GM10248 (cell line): ENCODE measurements around the gene ADCYAP1R1.
"Not testable (repeated sequence)": the region's sequence is repeated elsewhere in the genome, so short reads cannot be mapped to it uniquely, and the experiment has no call there.

Experiments used
- CTCF ChIA-PET: fragments of 300-600 bp; sonication (Branson Sonifier 250); formaldehyde crosslinking; extraction: SDS; loops from one replicate; lab custom pipeline; 2021; ENCODE audit warnings: antibody characterized with exemption; lab: Yijun Ruan, JAX
- POLR2A ChIA-PET: fragments of 350-650 bp; sonication (Branson Sonifier 250); formaldehyde crosslinking; extraction: SDS; loops from one replicate; lab custom pipeline; 2020; ENCODE audit warnings: antibody characterized with exemption; lab: Yijun Ruan, JAX
- DNase-seq: peaks from one replicate; pipeline ENCODE4 v3.0.0; 2012; ENCODE audit errors: extremely low spot score
- TF ChIP-seq, protein P1 (sequence below): IDR thresholded peaks from 2 replicates; pipeline ENCODE4 v1.5.1; 2012; ENCODE audit warnings: mild to moderate bottlenecking, low read depth; ENCODE audit errors: extremely low read depth, missing control alignments, control extremely low read depth

The ADCYAP1R1 gene

DNA sequence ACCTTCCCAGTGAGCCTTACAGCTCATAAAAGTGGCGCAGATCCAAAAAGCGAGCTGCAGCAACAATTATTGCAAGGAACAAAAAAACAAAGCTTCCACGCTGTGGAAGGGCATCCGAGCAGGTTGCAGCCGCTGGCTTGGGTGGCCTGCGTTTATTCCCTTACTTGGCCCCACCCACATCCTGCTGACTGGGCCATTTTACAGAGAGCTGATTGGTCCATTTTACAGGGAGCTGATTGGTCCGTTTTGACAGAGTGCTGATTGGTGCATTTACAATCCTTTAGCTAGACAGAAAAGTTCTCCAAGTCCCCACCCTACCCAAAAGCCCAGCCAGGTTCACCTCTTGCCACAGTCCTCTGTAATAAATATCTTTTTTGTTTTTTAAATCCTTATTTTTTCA, 85.1 kb downstream of the ADCYAP1R1 start:
- ChIA-PET POLR2A (no interaction called here), CTCF (interaction anchor here (1.1 to 6.8 kb wide), 2 partner anchors 15 to 496 kb away, joined by 3 to 119 read pairs; no protein-coding TSS in a partner anchor)
- TF ChIP-seq, protein P1, sequence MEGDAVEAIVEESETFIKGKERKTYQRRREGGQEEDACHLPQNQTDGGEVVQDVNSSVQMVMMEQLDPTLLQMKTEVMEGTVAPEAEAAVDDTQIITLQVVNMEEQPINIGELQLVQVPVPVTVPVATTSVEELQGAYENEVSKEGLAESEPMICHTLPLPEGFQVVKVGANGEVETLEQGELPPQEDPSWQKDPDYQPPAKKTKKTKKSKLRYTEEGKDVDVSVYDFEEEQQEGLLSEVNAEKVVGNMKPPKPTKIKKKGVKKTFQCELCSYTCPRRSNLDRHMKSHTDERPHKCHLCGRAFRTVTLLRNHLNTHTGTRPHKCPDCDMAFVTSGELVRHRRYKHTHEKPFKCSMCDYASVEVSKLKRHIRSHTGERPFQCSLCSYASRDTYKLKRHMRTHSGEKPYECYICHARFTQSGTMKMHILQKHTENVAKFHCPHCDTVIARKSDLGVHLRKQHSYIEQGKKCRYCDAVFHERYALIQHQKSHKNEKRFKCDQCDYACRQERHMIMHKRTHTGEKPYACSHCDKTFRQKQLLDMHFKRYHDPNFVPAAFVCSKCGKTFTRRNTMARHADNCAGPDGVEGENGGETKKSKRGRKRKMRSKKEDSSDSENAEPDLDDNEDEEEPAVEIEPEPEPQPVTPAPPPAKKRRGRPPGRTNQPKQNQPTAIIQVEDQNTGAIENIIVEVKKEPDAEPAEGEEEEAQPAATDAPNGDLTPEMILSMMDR = no peak
- no peak for DNase-seq

DNA sequence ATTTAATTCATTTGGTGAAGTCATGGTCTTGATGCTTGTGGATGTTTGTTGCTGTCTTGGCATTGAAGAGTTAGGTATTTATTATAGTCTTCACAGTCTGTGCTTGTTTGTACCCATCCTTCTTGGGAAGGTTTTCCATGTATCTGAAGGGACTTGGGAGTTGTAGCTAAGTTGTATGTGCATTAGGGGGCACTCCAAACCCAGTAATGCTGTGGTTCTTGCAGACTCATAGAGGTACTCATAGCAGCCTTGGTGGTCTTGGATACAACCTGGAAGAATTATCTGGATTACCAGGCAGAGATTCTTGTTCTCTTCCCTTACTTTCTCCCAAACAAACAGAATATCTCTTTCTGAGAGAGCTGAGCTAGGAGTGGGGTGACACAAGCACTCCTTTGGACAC, 93.2 kb downstream of the ADCYAP1R1 start:
- DNase-seq = no peak
- TF ChIP-seq, protein P1 = no peak
- CTCF ChIA-PET = interaction anchor here (0.7 to 3.9 kb wide), 2 partner anchors 11 to 12 kb away, joined by 3 to 19 read pairs; no protein-coding TSS in a partner anchor
- POLR2A ChIA-PET = no interaction called here

DNA sequence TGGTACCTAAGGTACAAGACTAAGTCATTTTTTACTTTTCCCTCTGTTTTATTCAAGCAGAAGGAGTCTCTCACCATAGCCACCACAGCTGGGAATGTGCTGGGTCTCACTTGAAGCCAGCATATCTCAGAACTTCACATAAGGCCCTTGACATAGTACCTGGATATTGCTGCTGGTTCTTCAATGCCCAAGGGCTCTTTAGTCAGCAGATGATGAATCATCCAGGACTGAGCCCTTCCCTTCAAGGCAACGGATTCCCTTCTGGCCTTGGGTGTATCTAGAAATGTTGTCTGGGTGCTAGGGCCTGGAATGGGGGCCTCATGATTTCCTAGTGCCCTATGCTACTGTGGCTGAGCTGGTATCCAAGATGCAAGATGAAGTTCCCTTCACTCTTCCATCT, 93.9 kb downstream of the ADCYAP1R1 start:
- CTCF ChIA-PET = interaction anchor here (0.7 to 3.9 kb wide), 2 partner anchors 11 to 13 kb away, joined by 3 to 19 read pairs; no protein-coding TSS in a partner anchor
- TF ChIP-seq, protein P1 = no peak
- no peak for DNase-seq
- POLR2A ChIA-PET = no interaction called here

DNA sequence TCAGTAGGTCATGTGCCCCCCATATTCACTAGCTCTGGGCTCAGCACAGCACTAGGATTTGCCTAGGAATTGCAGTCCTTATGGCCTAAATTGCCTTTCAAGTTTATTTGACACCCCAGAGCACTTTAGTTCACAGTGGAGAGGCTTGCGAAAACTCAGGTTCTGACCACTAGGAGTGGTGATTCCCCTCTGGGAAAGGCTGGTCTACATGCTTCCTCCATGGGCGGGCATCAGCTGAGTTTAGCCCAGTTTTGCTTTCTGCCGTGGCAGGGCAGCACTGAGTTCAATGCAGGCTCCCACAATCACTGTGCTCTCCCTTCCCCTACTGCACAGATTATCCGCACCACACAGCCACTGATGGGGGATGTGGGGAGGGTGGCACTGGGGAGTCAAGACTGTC, 94.4 kb downstream of the ADCYAP1R1 start:
- POLR2A ChIA-PET = no interaction called here
- CTCF ChIA-PET = interaction anchor here (3.9 kb wide), 1 partner anchor 12 kb away, joined by 19 read pairs; no protein-coding TSS in a partner anchor

DNA sequence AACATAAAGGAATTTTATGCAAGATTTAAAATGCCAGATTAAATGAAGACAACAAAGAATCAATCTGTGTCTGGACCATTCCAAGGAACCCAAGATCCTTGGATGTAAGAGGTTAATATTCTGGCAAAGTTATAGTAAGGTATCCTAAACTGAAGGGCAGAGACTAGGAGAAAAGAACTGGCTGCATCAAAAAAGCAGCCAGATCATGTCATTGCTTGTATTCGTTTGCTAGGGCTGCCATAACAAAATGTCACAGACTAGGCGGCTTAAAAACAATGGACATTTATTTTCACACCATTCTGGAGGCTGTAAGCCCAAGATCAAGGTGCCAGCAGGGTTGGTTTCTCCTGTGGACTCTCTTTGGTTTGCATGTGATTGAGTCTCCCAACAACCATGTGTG, 99.7 kb downstream of the ADCYAP1R1 start:
- TF ChIP-seq, protein P1 = no peak
- CTCF ChIA-PET = no interaction called here
- POLR2A ChIA-PET = no interaction called here
- no peak for DNase-seq

More for the DNA sequence above, 94.4 kb downstream of the ADCYAP1R1 start:
- TF ChIP-seq, protein P1 = no peak
- no peak for DNase-seq

DNA sequence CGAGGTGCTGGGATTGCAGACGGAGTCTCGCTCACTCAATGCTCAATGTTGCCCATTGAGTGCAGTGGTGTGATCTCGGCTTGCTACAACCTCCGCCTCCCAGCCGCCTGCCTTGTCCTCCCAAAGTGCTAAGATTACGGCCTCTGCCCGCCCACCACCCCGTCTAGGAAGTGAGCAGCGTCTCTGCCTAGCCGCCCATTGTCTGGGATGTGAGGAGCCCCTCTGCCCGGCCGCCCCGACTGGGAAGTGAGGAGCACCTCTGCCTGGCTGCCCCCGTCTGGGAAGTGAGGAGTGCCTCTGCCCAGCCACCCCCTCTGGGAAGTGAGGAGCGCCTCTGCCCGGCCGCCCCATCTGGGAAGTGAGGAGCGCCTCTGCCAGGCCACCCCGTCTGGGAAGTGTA, 101.2 kb downstream of the ADCYAP1R1 start:
- DNase-seq, POLR2A ChIA-PET, CTCF ChIA-PET: not testable (repeated sequence)

DNA sequence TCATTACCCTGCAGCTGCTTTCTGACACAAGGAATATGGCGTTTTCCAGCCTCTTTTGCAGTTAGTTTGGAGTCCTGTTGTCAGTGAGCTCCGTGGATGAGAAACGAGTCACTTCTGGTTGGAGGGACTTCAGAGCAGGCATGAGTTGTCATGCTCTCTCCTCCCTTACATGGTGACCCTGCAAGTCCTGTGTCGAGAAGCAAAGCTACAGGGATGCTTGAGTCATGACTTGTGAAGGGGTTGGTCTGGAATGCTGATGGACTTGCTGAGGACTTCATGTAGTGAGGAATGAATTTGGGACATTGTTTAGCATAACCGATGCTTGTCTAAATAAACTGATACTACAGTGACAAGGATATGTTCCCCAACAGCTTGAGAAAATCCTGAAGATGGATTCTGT, 108.8 kb downstream of the ADCYAP1R1 start:
- CTCF ChIA-PET = no interaction called here
- no peak for DNase-seq
- TF ChIP-seq, protein P1 = no peak
- POLR2A ChIA-PET = no interaction called here
